Measurements from ENCODE around the gene ABLIM3.

The ABLIM3 gene

DNA sequence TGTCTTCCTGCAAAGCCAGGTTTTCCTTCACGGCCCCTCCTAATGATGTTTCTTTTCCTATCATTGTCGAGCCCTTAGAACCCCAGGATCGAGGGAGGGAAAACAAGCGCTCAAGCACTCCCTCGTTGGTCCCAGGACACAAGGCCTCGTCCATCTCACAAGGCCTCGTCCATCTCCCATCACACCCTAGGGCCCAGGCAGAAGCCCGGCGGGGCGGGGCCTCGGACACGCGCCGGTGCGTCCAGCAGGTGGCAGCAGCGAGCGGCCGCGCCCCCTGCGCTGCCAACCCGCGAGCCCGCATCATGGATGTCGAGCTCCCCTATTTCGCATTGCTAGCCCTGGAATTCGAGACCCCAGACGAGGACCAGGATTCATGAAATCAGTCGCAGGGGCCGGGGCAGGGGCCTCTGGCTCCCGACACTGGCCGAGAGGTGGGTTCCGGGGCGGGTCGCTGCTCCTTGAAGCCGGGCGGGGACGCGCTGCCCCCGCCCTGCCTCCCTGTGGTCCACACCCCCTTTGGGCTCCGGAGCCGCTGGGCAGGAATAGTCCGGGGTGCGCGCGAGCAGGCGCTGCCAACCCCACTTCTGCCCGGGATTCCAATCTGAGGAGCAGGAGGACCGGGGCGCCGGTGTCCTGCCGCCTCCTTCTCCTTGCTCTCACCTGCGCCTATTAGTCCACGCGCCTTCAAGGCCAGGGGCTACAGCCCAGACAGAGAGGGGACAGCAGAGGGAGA is at the start of gene ABLIM3:
TSS of gene ABLIM3 (plus strand) at position 270 of the 733 bp plus-strand sequence. CDS start 603 bp downstream, outside the sequence.
- peak; percentile 62 for DNase-seq

DNA sequence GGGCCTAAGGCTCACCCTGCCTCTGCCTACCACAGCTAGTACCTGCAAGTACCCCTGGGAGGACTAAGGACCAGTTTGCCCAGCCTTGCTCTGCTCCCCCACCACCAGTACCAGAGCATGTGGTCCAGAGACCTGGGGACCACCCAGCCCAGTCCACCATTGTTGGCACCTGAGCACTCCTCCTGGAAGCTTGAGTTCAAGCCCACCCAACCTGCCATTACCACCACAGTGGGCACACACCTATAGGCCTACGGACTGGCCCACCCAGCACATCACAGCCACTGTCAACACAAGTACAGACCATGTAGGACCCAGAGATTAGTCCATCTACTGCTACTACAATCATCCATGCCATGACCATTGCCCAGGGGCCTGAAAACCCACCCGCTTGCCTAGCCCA is 47.7 kb upstream of the ABLIM3 start:
- no peak for DNase-seq

DNA sequence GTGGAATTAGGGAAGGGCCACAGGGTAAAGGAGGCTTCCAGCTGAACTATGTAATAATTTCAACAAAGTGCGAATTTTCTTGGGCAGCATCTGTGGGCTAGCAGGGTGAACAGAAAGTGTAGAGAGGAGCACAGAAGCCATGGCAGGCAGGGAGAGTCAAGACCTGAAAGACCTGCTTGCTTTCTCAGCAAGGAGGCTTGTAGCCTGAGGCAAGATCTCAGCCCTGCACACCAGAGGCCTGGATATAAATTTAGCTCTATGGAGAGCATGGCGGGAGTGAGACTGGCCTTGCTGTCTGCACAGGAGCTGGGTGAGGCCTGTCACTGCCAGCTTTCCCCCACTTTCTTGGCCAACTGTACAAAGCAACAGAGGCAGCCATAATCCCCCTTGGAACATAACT is 46.3 kb upstream of the ABLIM3 start:
- no peak for DNase-seq

DNA sequence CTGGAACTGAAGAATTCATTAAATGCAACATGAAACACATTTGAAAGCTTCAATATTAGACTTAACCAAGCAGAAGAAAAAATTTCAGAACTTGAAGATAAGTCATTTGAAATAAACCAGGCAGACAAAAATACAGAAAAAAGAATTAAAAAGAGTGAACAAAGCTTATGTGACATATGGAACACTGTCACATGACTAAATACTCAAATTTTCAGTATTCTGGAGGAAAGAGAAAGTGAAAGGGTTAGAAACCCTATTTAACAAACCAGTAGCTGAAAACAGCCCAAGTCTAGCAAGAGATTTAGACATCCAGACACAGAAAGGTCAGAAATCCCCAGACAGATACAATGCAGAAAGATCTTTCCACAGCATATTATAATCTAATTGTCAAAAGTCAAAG is 41.4 kb upstream of the ABLIM3 start:
- no peak for DNase-seq

DNA sequence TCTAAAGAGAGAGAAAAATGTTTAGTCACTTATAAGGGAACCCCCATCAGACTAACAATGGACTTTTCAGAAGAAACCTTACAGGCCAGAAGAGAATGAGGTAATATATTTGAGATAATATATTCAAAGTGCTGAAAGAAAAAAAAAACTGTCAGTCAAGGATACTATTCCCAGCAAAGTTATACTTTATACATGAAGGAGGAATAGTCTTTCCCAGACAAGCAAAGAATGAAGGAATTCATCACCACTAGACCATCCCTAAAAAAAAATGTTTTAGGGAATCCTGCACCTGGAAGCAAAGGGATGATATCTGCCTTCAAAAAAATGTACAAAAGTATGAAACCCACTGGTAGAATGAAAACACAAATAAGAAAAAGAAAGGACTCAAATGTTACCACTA is 41.0 kb upstream of the ABLIM3 start:
- DNase-seq = no peak

- DNase-seq = no peak
Measured at GRCh38 chr5:149108651-149109280, 32.5 kb upstream of the ABLIM3 start.

DNA sequence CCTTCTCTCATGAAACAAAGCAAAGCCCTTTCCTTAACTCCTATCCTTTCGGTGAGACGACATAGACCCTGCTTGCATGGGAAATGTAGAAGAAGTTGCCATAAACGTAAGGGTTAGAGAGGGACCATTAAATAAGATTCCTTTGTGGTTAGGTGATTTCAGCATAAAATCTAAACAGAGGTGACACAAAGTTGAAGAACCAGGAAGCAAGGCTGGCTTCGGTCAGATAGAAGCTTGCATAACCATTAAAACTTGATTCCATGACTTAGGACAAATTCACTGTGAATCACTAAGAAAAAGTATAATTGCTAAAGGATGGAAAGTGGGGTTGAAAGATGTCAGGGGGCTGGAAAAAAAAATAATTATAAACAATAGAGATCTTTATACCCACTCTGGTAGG is 30.9 kb upstream of the ABLIM3 start:
- no peak for DNase-seq

GRCh38 chr5:149113669-149114068 is 27.6 kb upstream of the ABLIM3 start:
- DNase-seq = no peak

DNA sequence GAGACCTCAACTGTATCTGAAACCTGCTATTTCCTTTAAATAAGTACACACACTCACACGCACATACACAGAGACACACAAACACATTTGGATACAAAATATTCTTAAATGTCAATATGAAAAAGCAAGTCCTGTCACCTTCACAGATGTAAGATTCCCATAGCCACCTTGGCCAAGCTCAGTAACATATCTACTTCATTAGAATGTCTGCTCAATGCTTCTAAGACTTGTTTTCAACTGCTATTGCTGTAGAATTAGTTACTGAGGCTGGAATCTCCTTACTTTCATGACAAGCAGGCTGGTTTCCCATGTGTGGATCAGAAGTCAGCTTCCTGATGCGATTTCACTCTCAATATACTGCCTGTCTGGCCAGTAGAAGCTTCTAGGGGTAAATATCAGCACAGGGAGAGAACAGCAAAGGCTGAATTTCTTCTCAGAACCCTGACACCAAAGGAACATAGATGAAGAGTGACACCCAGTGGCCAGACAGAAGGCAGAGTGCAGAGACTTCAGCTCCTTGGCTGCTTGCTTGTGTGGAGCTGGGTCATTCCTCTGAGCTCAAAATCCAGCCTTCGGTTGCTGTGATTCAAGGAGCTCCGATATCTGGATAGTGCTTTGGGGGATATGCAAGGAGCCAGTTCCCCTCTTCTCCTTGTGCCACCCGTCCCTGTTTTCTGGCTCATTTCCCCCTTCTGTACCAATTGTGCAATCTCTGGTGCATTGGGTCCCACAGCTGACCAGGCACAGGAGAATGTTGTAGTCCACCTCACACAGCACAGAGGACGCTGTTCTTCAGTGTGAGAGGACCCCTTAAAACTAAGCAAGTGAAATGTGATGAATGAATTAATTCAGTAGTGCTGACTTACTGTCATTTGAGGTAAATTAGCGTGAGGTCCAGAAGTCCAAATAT is 26.6 kb upstream of the ABLIM3 start:
- DNase-seq = peak; percentile 53

GRCh38 chr5:149117970-149118369 is 23.3 kb upstream of the ABLIM3 start:
- no peak for DNase-seq

GRCh38 chr5:149118463-149118862 is 22.8 kb upstream of the ABLIM3 start:
- DNase-seq = no peak

DNA sequence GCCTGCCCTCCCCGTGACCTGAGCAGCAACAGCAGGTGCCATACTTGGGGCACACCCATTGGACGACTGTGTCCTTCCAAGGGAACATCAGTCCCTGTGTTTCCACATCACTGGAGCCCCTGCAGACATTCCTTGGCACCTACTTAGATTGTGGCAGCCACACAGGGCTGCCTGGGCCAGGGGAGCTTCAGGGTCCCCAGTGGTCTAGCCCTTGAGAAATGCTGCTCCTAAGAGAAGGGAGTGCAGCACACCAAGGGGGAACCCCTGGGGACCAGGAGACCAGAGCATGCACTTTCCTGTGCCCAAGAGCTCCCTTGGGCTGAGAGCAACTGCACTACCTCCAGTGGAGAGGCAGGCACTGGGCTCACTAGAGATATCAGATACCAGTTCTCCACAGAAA is 20.1 kb upstream of the ABLIM3 start:
- DNase-seq = no peak

- no peak for DNase-seq
Measured at GRCh38 chr5:149123211-149123610, 18.1 kb upstream of the ABLIM3 start.

- DNase-seq = no peak
Measured at GRCh38 chr5:149125386-149125891, 15.9 kb upstream of the ABLIM3 start.

DNA sequence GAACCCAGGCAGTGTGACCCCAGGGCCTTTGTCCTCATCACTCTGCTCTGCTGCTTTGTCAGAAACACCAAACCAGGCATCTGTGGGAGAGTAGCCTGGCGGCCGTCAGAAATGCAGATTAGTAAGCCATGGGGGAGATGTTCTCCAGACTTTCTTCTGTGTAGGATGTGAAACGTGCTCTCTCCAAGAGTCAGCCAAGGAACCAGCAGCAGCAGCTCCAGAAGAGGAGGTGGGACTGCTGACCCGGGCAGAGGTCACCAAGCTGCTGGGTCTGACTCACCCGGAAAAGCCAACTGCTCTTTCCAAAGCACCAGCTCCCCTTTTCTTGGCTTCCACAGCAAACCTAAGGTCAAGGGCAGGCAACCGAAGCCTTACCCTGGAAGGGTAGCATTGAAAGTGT is 14.4 kb upstream of the ABLIM3 start:
- DNase-seq = no peak

DNA sequence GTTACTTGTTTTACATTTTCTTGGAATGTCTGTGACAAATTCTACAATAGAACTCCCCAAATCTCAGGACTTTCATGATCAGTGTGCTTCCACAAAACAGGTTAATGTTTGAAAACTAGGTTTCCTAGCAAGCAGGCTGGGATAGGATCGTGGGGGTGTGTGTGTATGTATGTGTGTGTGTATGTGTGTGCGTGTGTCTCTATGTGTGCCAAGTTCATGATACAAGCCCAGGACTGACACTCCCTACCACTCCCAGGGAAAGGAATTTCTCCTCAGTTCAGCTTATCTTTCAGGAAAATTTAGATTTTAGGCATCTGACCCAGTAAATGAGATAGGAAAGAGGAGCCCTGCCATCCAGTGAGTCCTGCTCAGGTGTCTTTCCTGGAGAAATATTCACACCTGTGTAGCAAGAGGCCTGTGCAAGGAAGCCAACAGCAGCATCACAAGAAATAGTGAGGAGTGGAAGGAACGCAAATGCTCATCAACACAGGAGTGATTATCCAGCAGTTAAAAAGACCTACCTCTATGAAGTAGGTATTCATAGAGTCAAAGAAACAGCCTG is 13.8 kb upstream of the ABLIM3 start:
- no peak for DNase-seq

DNA sequence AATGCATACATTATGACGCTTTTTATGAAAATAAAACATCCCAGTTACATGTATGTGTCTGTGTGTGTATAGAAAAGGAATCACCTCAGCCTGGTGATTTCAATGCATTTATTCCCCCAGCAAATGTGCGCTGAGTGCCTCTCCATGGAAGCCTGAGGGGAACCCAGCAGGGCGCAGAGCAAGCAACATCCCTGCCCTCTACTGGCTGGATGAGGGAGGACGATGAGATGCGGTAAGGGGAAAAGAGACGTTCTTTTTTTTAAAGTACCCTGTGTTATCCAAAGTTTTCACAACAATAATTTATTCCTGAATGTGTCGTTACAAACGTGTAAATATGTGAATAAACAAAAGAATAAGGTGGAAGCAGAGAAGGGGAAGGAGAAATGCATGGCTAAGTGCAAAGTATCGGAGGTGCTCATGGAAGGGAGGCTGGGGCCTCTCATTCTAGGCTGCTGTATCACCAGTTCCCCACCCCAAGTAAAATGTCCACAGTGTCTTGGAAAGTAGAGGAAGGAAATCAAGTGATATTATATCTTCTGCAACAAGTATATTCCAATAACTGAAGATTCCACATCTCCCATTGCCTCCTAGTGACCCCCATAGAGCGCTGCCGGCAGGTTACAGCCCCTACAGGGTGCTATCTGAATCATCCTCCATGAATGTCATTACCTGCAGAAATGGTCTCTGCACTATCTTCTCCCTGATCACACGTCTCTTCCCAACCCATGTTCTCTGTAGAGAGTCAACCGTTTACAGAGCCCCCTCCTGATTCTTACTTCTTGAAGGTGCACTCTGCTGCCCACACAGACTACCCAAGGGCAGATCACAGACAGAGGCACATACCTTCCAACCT is 13.0 kb upstream of the ABLIM3 start:
- no peak for DNase-seq

DNA sequence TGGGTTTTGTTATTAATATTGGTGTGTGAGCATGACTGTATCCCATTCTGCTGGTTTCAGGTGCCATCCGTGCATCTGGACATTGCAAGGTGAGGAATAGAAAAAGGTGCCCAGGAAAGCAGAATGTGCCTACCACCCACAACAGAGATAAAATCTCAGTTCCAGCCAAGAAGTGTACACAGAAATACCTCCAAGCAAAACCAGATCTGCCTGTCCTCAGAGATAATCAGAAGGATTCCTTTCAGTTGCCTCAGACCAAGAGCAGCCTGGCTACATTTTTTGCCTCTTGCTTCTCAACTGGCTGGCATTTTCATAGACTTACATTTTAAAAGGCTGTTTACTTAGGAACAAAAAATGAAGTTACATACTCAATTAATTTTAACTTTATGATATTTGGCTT is 12.1 kb upstream of the ABLIM3 start:
- DNase-seq = no peak

- DNase-seq = no peak
Measured at GRCh38 chr5:149130121-149130914, 11.0 kb upstream of the ABLIM3 start.

GRCh38 chr5:149132474-149132873 is 8.8 kb upstream of the ABLIM3 start:
- DNase-seq = no peak
